ENCODE results near the gene NLGN1.

Gene NLGN1

DNA sequence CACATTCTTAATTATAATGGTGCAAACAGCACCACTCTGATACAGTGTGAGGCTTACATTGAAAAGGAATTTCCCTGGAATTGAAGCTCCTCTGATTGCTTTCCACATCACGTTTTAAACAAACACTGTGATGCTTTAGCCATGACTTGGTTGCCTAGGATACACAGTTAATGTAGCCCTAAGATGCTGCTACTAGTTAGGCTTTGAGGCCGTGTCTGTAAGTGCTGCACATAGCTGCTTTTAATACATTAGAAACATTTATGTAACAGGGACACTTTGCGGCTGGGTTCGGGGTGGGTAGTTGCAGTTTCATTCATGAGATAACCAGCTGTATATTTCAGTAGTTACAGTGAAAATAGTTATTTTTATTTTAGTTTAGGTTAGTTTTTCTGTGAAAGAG is 334.7 kb downstream of the NLGN1 start:
- no peak for DNase-seq

- no peak for DNase-seq
Measured at GRCh38 chr3:173733029-173733652, 335.6 kb downstream of the NLGN1 start.

DNA sequence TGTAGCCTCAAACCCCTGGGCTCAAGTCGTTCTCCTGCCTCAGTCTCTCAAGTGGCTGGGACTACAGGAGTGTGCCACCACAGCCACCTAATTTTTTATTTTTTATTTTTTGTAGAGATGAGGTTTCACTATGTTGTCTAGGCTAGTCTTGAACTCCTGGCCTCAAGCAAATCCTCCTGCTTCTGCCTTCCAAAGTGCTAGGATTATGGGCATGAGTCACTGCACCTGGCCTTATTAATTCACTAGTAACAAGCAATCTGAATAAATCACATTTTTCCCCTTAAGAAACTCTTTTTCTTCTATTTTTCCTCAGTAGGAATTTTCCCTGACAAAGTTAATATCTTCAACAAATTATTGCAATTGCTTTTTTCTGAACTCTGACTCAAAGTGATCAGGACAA is 336.9 kb downstream of the NLGN1 start:
- DNase-seq = no peak

DNA sequence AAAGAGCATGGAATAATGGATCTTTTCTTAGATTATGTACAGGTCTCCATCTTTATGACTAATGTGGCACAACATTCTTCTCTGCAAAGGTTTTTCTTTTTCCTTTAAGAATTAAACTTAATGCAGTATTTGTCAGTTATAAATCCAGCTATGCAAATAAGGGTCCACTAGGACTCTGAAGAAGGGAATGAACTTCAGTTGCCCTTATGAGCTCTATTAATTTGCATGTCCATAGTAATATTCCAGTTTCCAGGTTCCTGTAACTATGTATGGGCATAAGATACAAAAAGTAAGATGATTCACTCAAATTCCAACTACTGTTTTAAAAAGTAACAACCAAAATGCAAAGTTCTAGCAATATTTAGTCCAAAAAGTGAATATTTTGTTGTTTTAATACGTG is 337.4 kb downstream of the NLGN1 start:
- DNase-seq = no peak

DNA sequence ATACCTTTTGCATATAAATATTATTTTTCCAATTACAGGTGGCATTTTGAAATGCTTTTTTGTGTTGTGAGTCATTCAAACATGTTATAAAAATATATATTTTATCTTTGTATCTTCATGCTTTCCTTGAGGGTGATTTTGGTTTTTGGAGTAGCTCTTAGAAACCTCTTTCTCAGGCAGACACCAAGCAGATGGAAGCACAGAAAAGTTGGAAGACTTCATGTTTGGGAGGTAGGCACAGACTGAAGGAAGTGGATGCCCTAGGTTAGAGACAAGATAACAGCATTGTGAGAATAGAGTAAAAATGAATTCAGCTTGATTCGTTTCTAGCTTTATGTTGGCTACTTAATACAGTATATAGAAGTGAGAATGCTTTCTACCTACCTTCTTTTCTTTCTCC is 338.3 kb downstream of the NLGN1 start:
- DNase-seq = no peak

DNA sequence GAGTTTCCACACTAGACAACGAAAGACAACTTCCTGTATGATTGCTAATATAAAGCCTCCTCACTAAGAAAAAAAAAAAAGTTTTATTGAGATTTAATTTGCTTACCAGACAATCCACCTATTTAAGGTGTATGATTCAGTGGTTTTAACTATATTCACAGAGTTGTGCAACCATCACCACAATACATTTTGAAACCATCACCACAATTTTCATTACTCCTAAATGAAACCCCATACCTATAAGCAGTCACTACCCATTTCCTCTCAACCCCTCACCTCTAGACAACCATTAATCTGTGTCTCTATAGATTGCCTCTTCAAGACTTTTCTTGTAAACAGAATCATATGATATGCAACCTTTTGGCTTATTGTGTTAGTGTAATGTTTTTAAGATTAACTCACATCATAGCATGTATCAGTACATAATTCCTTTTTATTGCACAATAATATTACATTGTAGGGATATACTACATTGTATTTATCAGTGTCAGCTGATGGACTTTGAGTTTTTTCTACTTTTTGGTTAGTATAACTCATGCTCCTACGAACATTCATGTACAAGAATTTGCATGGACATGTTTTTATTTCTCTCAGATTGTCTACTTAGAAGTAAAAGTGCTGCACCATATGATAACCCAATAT is 339.7 kb downstream of the NLGN1 start:
- DNase-seq = no peak

DNA sequence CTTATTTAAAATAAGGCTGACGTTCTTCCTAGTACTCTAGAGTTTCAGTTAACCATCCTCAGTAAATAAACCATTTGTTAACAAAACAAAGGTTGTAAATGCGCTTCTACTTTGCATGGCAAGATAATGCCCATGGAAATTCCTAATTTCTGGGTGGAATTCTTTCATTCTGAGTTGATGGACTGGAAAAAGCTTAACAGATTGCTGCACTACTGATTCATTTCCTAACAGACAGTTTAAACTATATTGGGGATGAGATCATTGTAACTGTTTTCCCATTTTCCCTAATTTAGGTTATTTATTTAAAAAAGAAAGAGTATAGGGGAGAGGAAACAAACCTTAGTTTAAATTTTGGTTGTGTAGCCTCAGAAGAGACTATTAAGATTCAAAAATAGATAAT is 342.2 kb downstream of the NLGN1 start:
- no peak for DNase-seq

- DNase-seq = no peak
Measured at GRCh38 chr3:173742491-173742890, 344.9 kb downstream of the NLGN1 start.

- DNase-seq = no peak
Measured at GRCh38 chr3:173743111-173743510, 345.6 kb downstream of the NLGN1 start.

DNA sequence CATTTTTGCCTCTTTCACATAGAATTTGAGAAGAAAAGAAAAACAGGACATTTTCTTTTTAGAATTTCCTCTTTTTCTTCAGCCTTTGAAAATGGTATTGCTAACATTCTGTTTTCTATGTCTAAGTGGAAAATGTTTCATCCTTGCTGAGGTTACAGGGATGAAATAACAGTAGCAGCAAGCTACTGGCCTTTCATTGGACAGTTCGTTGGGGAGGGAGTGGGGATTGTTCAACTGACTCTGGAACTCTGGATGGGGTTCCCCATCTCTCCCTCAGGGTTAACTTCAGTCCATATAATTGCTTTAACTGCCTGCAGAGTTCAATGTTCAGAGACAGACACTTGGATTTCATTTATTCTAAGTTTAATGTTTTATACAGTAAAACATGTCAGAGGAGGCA is 346.0 kb downstream of the NLGN1 start:
- DNase-seq = no peak

DNA sequence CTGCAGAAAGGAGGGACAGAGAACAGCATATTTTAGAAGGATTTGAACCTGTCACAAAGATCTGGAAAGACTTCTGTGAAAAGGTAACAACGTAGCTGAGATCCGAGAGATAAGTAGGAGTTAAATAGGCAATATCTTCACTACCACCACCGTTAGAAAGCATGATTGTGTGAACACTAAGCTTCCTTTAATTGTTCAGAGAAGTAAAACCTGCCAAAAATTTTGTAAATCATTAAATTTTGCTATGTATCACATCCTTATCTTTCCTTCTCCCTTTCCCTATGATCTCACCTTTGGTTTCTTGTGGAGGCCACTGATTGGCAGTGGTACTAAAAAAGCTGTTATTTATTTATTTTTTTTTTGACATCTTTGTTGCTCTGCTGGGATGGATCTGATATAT is 346.9 kb downstream of the NLGN1 start:
- no peak for DNase-seq

DNA sequence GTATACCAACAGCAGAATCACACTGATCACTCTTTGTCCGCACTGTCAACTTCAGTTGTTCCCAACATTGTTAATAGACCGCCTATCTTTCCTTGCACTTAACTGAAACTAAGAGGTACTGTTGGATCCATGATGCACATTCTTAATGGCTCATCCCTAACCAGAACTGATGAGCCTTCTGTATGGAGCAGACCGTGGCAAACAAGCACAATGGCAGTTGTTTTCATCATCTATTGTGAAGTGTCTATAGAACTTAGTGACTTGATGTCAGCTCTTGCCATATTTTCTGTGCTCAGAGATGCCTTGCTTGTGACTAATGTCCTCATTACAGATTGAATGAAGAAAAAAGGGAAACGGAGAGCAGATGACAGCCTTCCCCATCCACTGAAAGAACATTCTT is 347.4 kb downstream of the NLGN1 start:
- no peak for DNase-seq

DNA sequence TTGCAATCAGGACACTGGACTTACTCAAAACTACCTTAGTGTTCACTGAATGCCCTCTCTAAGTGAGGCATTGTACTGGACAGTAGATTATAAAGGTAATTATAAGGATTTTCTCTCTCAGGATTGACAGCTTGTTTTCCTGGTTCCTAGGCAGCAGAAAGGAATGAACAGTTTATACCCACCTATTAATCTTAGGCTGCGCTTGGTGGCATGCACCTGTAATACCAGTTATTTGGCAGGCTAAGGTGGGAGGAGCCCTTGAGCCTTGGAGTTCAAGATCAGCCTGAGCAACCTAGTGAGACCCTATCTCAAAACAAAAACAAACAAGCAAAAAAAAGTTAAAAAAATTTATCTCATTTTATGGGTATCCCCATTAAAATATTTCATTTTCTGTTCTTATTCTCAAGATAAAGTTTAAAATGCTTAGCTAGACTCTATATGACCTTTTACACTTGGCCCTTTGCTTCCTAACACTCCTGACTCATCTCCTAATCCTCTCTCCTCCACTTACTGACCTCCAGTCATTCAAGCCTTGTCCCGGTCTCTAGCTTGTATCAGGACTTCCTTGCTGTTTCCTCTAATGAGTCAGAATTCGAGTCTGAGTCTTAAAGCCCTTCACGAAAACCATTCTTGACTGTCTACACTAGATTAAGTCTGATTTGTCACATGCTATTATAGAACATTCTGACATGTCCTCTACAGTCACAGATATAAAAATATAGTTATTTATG is 348.6 kb downstream of the NLGN1 start:
- DNase-seq = no peak

GRCh38 chr3:173747427-173747826 is 349.9 kb downstream of the NLGN1 start:
- DNase-seq = no peak

DNA sequence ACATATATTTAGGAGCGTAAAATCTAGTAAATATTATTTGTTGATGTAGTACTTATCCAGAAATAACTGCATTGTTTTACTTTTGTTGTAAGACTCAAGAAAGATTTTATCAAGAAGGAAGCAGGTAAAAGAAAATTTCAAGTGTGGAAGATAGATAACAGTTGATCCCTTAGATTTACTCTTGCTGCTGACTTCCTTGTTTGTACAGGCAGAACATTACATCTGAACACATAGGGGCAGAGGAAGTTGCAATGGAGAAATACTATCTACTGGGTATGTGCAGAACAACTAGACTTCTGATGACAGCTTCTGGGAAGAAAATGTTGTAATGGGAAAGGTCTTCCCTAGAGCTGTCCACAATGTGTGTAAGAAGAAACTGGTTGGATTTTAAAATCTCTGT is 350.6 kb downstream of the NLGN1 start:
- DNase-seq = no peak

- DNase-seq = no peak
Measured at GRCh38 chr3:173750095-173750494, 352.6 kb downstream of the NLGN1 start.

- DNase-seq = no peak
Measured at GRCh38 chr3:173750591-173750990, 353.0 kb downstream of the NLGN1 start.

GRCh38 chr3:173753593-173753992 is 356.0 kb downstream of the NLGN1 start:
- no peak for DNase-seq

GRCh38 chr3:173755161-173755560 is 357.6 kb downstream of the NLGN1 start:
- no peak for DNase-seq

GRCh38 chr3:173761161-173761560 is 363.6 kb downstream of the NLGN1 start:
- DNase-seq = no peak

DNA sequence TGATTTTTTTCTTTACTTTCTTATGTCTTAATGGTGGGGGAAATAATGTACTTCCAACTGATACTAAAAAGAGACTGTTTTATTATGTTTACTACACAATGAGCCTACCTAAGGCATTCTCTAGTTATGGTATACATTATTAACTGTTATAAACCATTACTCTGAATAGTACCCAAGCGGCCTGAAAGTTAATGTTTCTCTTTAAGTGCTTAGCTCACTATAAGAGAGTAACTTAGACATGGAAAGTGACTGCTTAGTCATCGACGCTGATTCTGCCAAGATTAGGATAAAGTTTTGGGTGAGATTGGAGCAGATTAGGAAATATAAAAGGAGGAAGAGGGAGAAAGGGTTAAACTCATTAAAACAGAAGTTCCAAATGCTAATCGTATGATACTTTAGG is 365.0 kb downstream of the NLGN1 start:
- DNase-seq = no peak

- DNase-seq = no peak
Measured at GRCh38 chr3:173770011-173770410, 372.5 kb downstream of the NLGN1 start.

GRCh38 chr3:173770796-173771573 is 373.4 kb downstream of the NLGN1 start:
- DNase-seq = no peak

DNA sequence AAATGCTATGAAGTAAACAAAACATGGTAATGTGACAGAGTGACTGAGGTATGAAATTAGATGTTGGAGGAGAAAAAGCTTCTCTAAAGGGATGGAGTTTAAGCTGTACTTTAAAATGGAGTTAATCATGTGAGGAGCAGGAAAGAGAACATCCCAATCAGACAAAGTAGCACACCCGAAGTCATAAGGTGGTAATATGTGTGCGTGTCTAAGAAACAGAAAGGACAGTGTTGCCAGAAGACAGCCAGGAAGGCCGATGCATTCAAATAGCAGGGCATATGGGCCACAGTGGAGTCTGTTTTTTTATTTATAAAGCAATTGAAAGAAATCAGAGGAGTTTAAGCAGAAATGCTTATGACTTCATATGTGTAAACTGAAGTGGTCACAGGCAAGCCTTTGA is 376.3 kb downstream of the NLGN1 start:
- DNase-seq = no peak
